SK-N-SH (cell line): Measurements from ENCODE around the gene RAB3D. TPM values are rescaled to one million over a fixed set of nuclear protein-coding genes. Genes with fewer than 3 reads are reported as not detected.

Source experiments
- CTCF ChIA-PET: fragments of 300-600, 350-600 bp; formaldehyde crosslinking; extraction: SDS; loops from one replicate; lab custom pipeline; 2021; lab: Yijun Ruan, JAX
- POLR2A ChIA-PET: fragments of 350-600 bp; sonication (Branson Sonifier 250); formaldehyde crosslinking; extraction: SDS; loops from one replicate; lab custom pipeline; 2020; ENCODE audit warnings: antibody characterized with exemption, inconsistent platforms; lab: Yijun Ruan, JAX
- DNase-seq: peaks from one replicate; pipeline ENCODE4 v3.0.0; 2012
- H2AFZ ChIP-seq: fragments of 200-600 bp; sonication (generic); 2 replicates; pipeline ENCODE4 v1.8.1; 2016; ENCODE audit warnings: antibody characterized with exemption, mild to moderate bottlenecking, low read depth
- H3F3A ChIP-seq: fragments of 200-600 bp; sonication (generic); replicated peaks from 2 replicates; pipeline ENCODE3; 2016; ENCODE audit warnings: antibody characterized with exemption, mild to moderate bottlenecking; ENCODE audit not compliant: insufficient read depth
- H3K27ac ChIP-seq, 2 experiments: fragments of 200-500 bp in 1 of 2; fragments of 200-600 bp in 1 of 2; sonication (Bioruptor generic) in 1 of 2; sonication (generic), shearing (Covaris generic) in 1 of 2; 2 replicates each; pipeline versions ENCODE4 v1.5.1 to v1.6.1; 2014 to 2016; ENCODE audit warnings: low read depth in 2 of 2, inconsistent platforms in 1 of 2, low read length in 1 of 2, mild to moderate bottlenecking in 1 of 2, mixed read lengths in 1 of 2
- H3K27me3 ChIP-seq: fragments of 200-600 bp; sonication (generic), shearing (Covaris generic); 2 replicates; pipeline ENCODE4 v1.6.1; 2016; ENCODE audit warnings: mixed run types; ENCODE audit not compliant: insufficient read depth
- H3K36me3 ChIP-seq, 2 experiments: fragments of 200-500 bp in 1 of 2; fragments of 200-600 bp in 1 of 2; sonication (Bioruptor generic) in 1 of 2; sonication (generic) in 1 of 2; replicated peaks in 1 of 2; 2 replicates each; pipeline versions ENCODE3 to v1.5.1; 2014 to 2016; ENCODE audit warnings: low read length in 1 of 2, mild to moderate bottlenecking in 1 of 2; ENCODE audit not compliant: insufficient read depth in 2 of 2, control insufficient read depth in 1 of 2
- H3K4me1 ChIP-seq, 2 experiments: fragments of 200-500 bp in 1 of 2; fragments of 200-600 bp in 1 of 2; sonication (Bioruptor generic) in 1 of 2; sonication (generic), shearing (Covaris generic) in 1 of 2; 2 replicates each; pipeline versions ENCODE4 v1.5.1 to v1.6.1; 2014 to 2016; ENCODE audit warnings: low read depth in 1 of 2, low read length in 1 of 2, mixed run types in 1 of 2; ENCODE audit not compliant: insufficient read depth in 2 of 2, control insufficient read depth in 1 of 2
- H3K4me2 ChIP-seq: fragments of 200-600 bp; sonication (generic), shearing (Covaris generic); 2 replicates; pipeline ENCODE4 v1.6.1; 2017; ENCODE audit warnings: mixed run types
- H3K4me3 ChIP-seq, 2 experiments: fragments of 200-500 bp in 1 of 2; fragments of 200-600 bp in 1 of 2; sonication (Bioruptor generic) in 1 of 2; sonication (generic), shearing (Covaris generic) in 1 of 2; 2 replicates each; pipeline versions ENCODE4 v1.5.1 to v1.8.1; 2014 to 2016; ENCODE audit warnings: low read depth in 2 of 2, inconsistent platforms in 1 of 2, low read length in 1 of 2, mild to moderate bottlenecking in 1 of 2, mixed read lengths in 1 of 2, moderate library complexity in 1 of 2
- H3K79me2 ChIP-seq: fragments of 200-600 bp; sonication (generic); 2 replicates; pipeline ENCODE4 v1.8.1; 2017; ENCODE audit warnings: mild to moderate bottlenecking; ENCODE audit not compliant: insufficient read depth
- H3K9ac ChIP-seq: fragments of 200-600 bp; sonication (generic); 2 replicates; pipeline ENCODE4 v1.6.1; 2017; ENCODE audit warnings: mixed run types
- H3K9me2 ChIP-seq: fragments of 200-600 bp; sonication (generic); 2 replicates; pipeline ENCODE4 v1.6.1; 2017; ENCODE audit warnings: mixed run types
- H3K9me3 ChIP-seq: fragments of 200-600 bp; sonication (generic); 2 replicates; pipeline ENCODE4 v1.6.1; 2017; ENCODE audit warnings: mixed run types, mild to moderate bottlenecking, moderate library complexity
- H4K20me1 ChIP-seq: fragments of 200-600 bp; sonication (generic); 2 replicates; pipeline ENCODE4 v1.6.1; 2017; ENCODE audit warnings: mild to moderate bottlenecking, mixed run types; ENCODE audit not compliant: insufficient read depth
- CHD2 ChIP-seq: fragments of 150-350 bp; IDR thresholded peaks from 2 replicates; pipeline ENCODE4 v1.6.1; 2018; ENCODE audit warnings: low read length; ENCODE audit not compliant: partially characterized antibody
- EP300 ChIP-seq, 2 experiments: IDR thresholded peaks; 2 replicates each; pipeline versions ENCODE4 v1.4.0 to v1.6.1; 2012; ENCODE audit warnings: borderline replicate concordance in 1 of 2, low read depth in 1 of 2, low read length in 1 of 2
- FOXJ3 ChIP-seq: sonication (generic); formaldehyde crosslinking; IDR thresholded peaks from 2 replicates; pipeline ENCODE4 v1.5.1; 2020; ENCODE audit warnings: mild to moderate bottlenecking, missing genetic modification reagents
- FOXM1 ChIP-seq: IDR thresholded peaks from 2 replicates; pipeline ENCODE4 v1.4.0; 2012; ENCODE audit warnings: low read depth, mild to moderate bottlenecking
- GABPA ChIP-seq: IDR thresholded peaks from 2 replicates; pipeline ENCODE4 v1.4.0; 2012; ENCODE audit warnings: low read depth, mild to moderate bottlenecking
- GATA2 ChIP-seq: sonication (generic); formaldehyde crosslinking; IDR thresholded peaks from 2 replicates; pipeline ENCODE4 v1.5.0; 2020; ENCODE audit warnings: mild to moderate bottlenecking, missing genetic modification reagents
- JUND ChIP-seq: IDR thresholded peaks from 2 replicates; pipeline ENCODE4 v1.4.0; 2012
- MAX ChIP-seq: IDR thresholded peaks from 2 replicates; pipeline ENCODE4 v1.4.0; 2012; ENCODE audit warnings: low read depth
- MEF2A ChIP-seq: IDR thresholded peaks from 2 replicates; pipeline ENCODE4 v1.4.0; 2012; ENCODE audit warnings: low read depth, borderline replicate concordance
- MXI1 ChIP-seq: IDR thresholded peaks from 2 replicates; pipeline ENCODE4 v1.6.1; 2012; ENCODE audit warnings: mild to moderate bottlenecking, low read depth, low read length, improper control_type of control experiment
- NFIC ChIP-seq: IDR thresholded peaks from 2 replicates; pipeline ENCODE4 v1.4.0; 2012; ENCODE audit warnings: borderline replicate concordance
- NRF1 ChIP-seq: IDR thresholded peaks from 2 replicates; pipeline ENCODE4 v1.6.1; 2012; ENCODE audit warnings: low read depth, mild to moderate bottlenecking, low read length
- PBX3 ChIP-seq: IDR thresholded peaks from 2 replicates; pipeline ENCODE4; 2012
- POLR2AphosphoS5 ChIP-seq: IDR thresholded peaks from 2 replicates; pipeline ENCODE4 v1.6.1; 2012; ENCODE audit warnings: low read depth, low read length
- RAD21 ChIP-seq: IDR thresholded peaks from 2 replicates; pipeline ENCODE4 v1.6.1; 2012; ENCODE audit warnings: mild to moderate bottlenecking, low read length
- RCOR1 ChIP-seq: fragments of 150-350 bp; IDR thresholded peaks from 2 replicates; pipeline ENCODE4 v1.6.1; 2017; ENCODE audit warnings: antibody characterized with exemption, low read length
- RFX5 ChIP-seq: IDR thresholded peaks from 2 replicates; pipeline ENCODE4 v1.6.1; 2012; ENCODE audit warnings: mild to moderate bottlenecking, improper control_type of control experiment, low read length
- SIN3A ChIP-seq: IDR thresholded peaks from 2 replicates; pipeline ENCODE4 v1.6.1; 2012; ENCODE audit warnings: low read depth, mild to moderate bottlenecking, low read length, moderate library complexity, borderline replicate concordance
- SMC3 ChIP-seq: IDR thresholded peaks from 2 replicates; pipeline ENCODE4 v1.6.1; 2012; ENCODE audit warnings: low read depth, low read length, improper control_type of control experiment
- TAF1 ChIP-seq: IDR thresholded peaks from 2 replicates; pipeline ENCODE4 v1.6.1; 2012; ENCODE audit warnings: low read depth, mild to moderate bottlenecking, low read length, moderate library complexity, borderline replicate concordance
- TEAD4 ChIP-seq: IDR thresholded peaks from 2 replicates; pipeline ENCODE4 v1.4.0; 2012; ENCODE audit warnings: mild to moderate bottlenecking, borderline replicate concordance; ENCODE audit not compliant: insufficient read depth
- YY1 ChIP-seq: IDR thresholded peaks from 2 replicates; pipeline ENCODE4 v1.4.0; 2012; ENCODE audit warnings: low read depth, mild to moderate bottlenecking
- ZBTB33 ChIP-seq: IDR thresholded peaks from 2 replicates; pipeline ENCODE4 v1.4.0; 2012; ENCODE audit warnings: low read depth, borderline replicate concordance
- WGBS: methylation state at CpG from one replicate; pipeline ENCODE4 v1.1.6; 2017; ENCODE audit warnings: low lambda C conversion rate; 5-methylcytosine and 5-hydroxymethylcytosine counted together
- polyA plus RNA-seq, 3 experiments: library from polyadenylated mRNA; depleted of rRNA; stranded (reverse); fragments of >200 nt; gene quantifications; 2 replicates each; pipeline ENCODE4 v1.2.3, GENCODE V29; 2012
- TF ChIP-seq, protein P1 (sequence below): IDR thresholded peaks from 2 replicates; pipeline ENCODE4 v1.4.0; 2012; ENCODE audit warnings: low read depth, borderline replicate concordance
- TF ChIP-seq, protein P2 (sequence below): fragments of 200-600 bp; sonication (generic); IDR thresholded peaks from 2 replicates; pipeline ENCODE4 v1.6.1; 2017; ENCODE audit warnings: antibody characterized with exemption, mild to moderate bottlenecking, moderate library complexity
- TF ChIP-seq, protein P3 (sequence below): fragments of 150-350 bp; IDR thresholded peaks from 2 replicates; pipeline ENCODE4 v1.6.1; 2017; ENCODE audit warnings: antibody characterized with exemption, low read length, low read depth, borderline replicate concordance

The RAB3D gene
- polyA plus RNA-seq, 1 of the 3 experiments (the other 2 are of a cell fraction) = 27.0 TPM

DNA sequence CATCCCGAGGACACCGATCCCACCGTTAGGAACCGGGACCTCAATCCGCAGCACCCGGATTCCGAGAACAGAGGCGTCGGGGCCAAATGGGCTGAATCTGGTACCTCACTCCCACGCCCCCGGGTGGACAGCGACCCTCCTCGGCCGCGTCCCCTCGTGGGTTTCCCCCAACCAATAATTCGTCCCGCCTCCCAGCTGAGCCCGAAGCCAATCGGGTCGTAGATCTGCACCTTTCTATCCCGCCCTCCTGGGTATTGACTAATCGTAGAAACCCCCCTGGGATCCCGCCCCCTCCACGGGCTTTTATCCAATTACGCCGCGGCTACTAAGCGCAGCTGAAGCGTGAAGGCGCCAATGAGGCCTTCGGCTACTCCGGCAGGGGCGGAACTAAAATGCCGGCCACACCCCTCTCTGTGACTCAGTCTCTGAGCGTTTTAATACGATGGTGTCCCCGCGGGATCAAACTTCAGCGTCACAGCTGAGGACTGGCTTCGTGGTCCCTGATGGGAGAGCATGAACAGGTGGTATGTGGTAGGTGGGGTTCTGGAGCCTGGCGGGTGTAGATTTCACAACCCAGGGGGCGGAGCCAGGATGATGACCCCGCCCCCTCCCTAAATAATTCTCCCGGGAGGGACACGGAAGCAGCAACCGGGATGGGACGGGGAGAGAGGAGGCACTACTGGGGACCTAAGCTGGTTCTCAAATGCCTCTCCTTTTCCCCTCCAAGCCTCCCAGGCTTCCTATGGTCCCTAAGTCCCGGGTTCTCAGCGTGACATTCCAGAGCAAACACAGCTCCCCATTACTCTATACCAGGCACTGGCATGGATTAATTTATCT is 6.9 kb upstream of the RAB3D start, which contains the start of the genes CCDC159 and TMEM205:
Gene CCDC159 (plus strand): TSS at position 416 of the 837 bp plus-strand sequence. CDS start 88 bp downstream, at position 504.
Gene TMEM205 (minus strand): TSS at position 165 of the 837 bp plus-strand sequence. CDS start 649 bp downstream, outside the sequence.
- H3K79me2 ChIP-seq = no peaks in the 10 kb centered on the region
- DNase-seq = peak; percentile 95
- peak within 1 kb of the TSS; percentile 58 to 74 for H3K27ac ChIP-seq
- H3K9me3 ChIP-seq = no peaks in the 10 kb centered on the region
- WGBS = under 1% methylated on average over 32 of the region's 50 CpGs
- peak within 1 kb of the TSS; percentile 74 to 96 for H3K4me3 ChIP-seq
- no peaks in the 10 kb centered on the region for H3K9me2 ChIP-seq
- peaks cover 18% of the 10 kb centered on the region for H3F3A ChIP-seq
- peak within 1 kb of the TSS; percentile 95 for H3K4me2 ChIP-seq
- POLR2A ChIA-PET = interaction anchor here (0.6 to 2.3 kb wide), 4 partner anchors 28 to 53 kb away, joined by 3 to 15 read pairs (median 4); partner anchors contain the start of gene SWSAP1
- peaks cover 7% of the 10 kb centered on the region for H4K20me1 ChIP-seq
- peaks cover 4 to 7% of the 10 kb centered on the region in 2 experiments for H3K36me3 ChIP-seq
- peak within 1 kb of the TSS; percentile 76 for H3K9ac ChIP-seq
- no peaks in the 10 kb centered on the region for H3K27me3 ChIP-seq
- CTCF ChIA-PET = interaction anchor here (0.7 to 3.0 kb wide), 7 partner anchors 31 to 189 kb away, joined by 3 to 23 read pairs (median 6); partner anchors contain the start of gene TSPAN16
- peaks cover 13 to 14% of the 10 kb centered on the region in 2 experiments; a peak in 2 of 4 replicates for H3K4me1 ChIP-seq
- peak within 1 kb of the TSS; percentile 96 for H2AFZ ChIP-seq
- TF ChIP-seq NRF1 (no peak), RFX5 (peak; percentile 67), SIN3A (peak; percentile 80; the same call in 1 of the 2 replicates), ZBTB33 (0 out of 2 replicates have a peak, but pooled peaks have one; percentile 15), GATA2 (CRISPR knock-in tag) (no peak), JUND (no peak; the same call in 1 of the 2 replicates), TAF1 (peak; percentile 18; the same call in 1 of the 2 replicates), MXI1 (peak; percentile 71; the same call in 1 of the 2 replicates), EP300 (IDR thresholded peaks at IDR 0.05; ENCODE audit: borderline replicate concordance in 1 of 2, low read depth in 1 of 2, low read length in 1 of 2) (no peak), MEF2A (no peak), FOXM1 (no peak), SMC3 (no peak), RCOR1 (no peak; the same call in 1 of the 2 replicates), YY1 (peak; percentile 35; the same call in 1 of the 2 replicates), TEAD4 (no peak), POLR2AphosphoS5 (peak; percentile 85), GABPA (no peak; the same call in 1 of the 2 replicates), RAD21 (no peak), PBX3 (peak; percentile 85), CHD2 (peak; percentile 92), NFIC (no peak), MAX (peak; percentile 92), FOXJ3 (CRISPR knock-in tag) (no peak)
- TF ChIP-seq, protein P1, sequence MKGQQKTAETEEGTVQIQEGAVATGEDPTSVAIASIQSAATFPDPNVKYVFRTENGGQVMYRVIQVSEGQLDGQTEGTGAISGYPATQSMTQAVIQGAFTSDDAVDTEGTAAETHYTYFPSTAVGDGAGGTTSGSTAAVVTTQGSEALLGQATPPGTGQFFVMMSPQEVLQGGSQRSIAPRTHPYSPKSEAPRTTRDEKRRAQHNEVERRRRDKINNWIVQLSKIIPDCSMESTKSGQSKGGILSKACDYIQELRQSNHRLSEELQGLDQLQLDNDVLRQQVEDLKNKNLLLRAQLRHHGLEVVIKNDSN = no peak
- TF ChIP-seq, protein P2, sequence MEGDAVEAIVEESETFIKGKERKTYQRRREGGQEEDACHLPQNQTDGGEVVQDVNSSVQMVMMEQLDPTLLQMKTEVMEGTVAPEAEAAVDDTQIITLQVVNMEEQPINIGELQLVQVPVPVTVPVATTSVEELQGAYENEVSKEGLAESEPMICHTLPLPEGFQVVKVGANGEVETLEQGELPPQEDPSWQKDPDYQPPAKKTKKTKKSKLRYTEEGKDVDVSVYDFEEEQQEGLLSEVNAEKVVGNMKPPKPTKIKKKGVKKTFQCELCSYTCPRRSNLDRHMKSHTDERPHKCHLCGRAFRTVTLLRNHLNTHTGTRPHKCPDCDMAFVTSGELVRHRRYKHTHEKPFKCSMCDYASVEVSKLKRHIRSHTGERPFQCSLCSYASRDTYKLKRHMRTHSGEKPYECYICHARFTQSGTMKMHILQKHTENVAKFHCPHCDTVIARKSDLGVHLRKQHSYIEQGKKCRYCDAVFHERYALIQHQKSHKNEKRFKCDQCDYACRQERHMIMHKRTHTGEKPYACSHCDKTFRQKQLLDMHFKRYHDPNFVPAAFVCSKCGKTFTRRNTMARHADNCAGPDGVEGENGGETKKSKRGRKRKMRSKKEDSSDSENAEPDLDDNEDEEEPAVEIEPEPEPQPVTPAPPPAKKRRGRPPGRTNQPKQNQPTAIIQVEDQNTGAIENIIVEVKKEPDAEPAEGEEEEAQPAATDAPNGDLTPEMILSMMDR = peak; percentile 28; the same call in 1 of the 2 replicates
- TF ChIP-seq, protein P3, sequence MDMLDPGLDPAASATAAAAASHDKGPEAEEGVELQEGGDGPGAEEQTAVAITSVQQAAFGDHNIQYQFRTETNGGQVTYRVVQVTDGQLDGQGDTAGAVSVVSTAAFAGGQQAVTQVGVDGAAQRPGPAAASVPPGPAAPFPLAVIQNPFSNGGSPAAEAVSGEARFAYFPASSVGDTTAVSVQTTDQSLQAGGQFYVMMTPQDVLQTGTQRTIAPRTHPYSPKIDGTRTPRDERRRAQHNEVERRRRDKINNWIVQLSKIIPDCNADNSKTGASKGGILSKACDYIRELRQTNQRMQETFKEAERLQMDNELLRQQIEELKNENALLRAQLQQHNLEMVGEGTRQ = no peak
